D721Med (cell line): ENCODE measurements around the gene MMP23B.

Source experiments
- DNase-seq: peaks from one replicate; pipeline ENCODE4 v3.0.0; 2011; ENCODE audit warnings: low spot score; ENCODE audit not compliant: insufficient read length
- FAIRE-seq: peaks from 2 replicates; lab custom pipeline; 2011; peaks lifted over from hg19 to GRCh38; lab: Jason Lieb, UNC
- CTCF ChIP-seq: IDR thresholded peaks from 2 replicates; pipeline ENCODE4 v1.5.1; 2012; ENCODE audit warnings: mild to moderate bottlenecking, control low read depth; ENCODE audit not compliant: insufficient read depth; ENCODE audit errors: missing control alignments

Gene MMP23B

GRCh38 chr1:1680031-1680911 lies 48.3 kb downstream of the MMP23B start:
- TF ChIP-seq CTCF = no peak
- DNase-seq (no peak), FAIRE-seq (no peak)

- DNase-seq (no peak), FAIRE-seq (no peak)
- no peak for TF ChIP-seq CTCF
Measured at GRCh38 chr1:1680912-1681273, 48.9 kb downstream of the MMP23B start.

- DNase-seq (no peak), FAIRE-seq (no peak)
- TF ChIP-seq CTCF = no peak
Measured at GRCh38 chr1:1683104-1683905, 51.3 kb downstream of the MMP23B start.
